HG02759 (cell line): ENCODE data around the gene EVI5.

Experiments used
- ATAC-seq: cut with Tn5 transposase; IDR thresholded peaks from one replicate; pipeline ENCODE4 v1.9.1; 2021; ENCODE audit warnings: mild to moderate bottlenecking, moderate library complexity; ENCODE audit not compliant: unreplicated experiment

EVI5 gene

GRCh38 chr1:92466683-92467352 lies 318.1 kb downstream of the EVI5 start:
- no peak for ATAC-seq

- no peak for ATAC-seq
Observed at GRCh38 chr1:92465256-92465647, 319.7 kb downstream of the EVI5 start.

- no peak for ATAC-seq
Observed at GRCh38 chr1:92464588-92465255, 320.2 kb downstream of the EVI5 start.

- peak; percentile 65 for ATAC-seq
Observed at GRCh38 chr1:92461364-92462097, 323.4 kb downstream of the EVI5 start.

GRCh38 chr1:92459871-92460320 lies 325.0 kb downstream of the EVI5 start:
- ATAC-seq = no peak
